Ovary (tissue), 3 donors: Measurements from ENCODE around the gene TRIM26.

Source experiments
- CTCF ChIP-seq, 3 donors: fragments of 450-650 bp in 2 of 3; fragments of 200-600 bp in 1 of 3; IDR thresholded peaks; one replicate each; pipeline versions ENCODE4 v1.5.1 to v1.8.0; 2016 to 2022; ENCODE audit warnings: antibody characterized with exemption in 3 of 3, mild to moderate bottlenecking in 1 of 3
- EP300 ChIP-seq: sonication (generic); formaldehyde crosslinking; IDR thresholded peaks from one replicate; pipeline ENCODE4 v1.6.1; 2017; ENCODE audit warnings: antibody characterized with exemption
- POLR2A ChIP-seq: fragments of 450-650 bp; IDR thresholded peaks from one replicate; pipeline ENCODE4 v1.6.1; 2017; ENCODE audit warnings: antibody characterized with exemption, mild to moderate bottlenecking, moderate library complexity
- donor health status: DM: no; HTN: no; CAD: no.

- TF ChIP-seq CTCF (IDR thresholded peaks at IDR 0.05), result no peak
- no peak for TF ChIP-seq EP300
- no peak for TF ChIP-seq POLR2A
Observed at GRCh38 chr6:30147096-30147495, 66.1 kb downstream of the TRIM26 start.
